HCEC 1CT (cell line): ENCODE measurements around the gene WFIKKN2.
A peak's percentile ranks its signal among the peaks of the same experiment; 100 is the strongest.

ENCODE experiments used
- DNase-seq: peaks from one replicate; pipeline ENCODE4 v3.0.0-alpha.2; 2017

WFIKKN2 gene

GRCh38 chr17:50881182-50881581 lies 45.8 kb downstream of the WFIKKN2 start:
- DNase-seq, result no peak

GRCh38 chr17:50882851-50883250 lies 47.5 kb downstream of the WFIKKN2 start:
- peak; percentile 67 for DNase-seq

GRCh38 chr17:50883850-50884438 lies 48.6 kb downstream of the WFIKKN2 start:
- DNase-seq, result no peak

- DNase-seq, result no peak
Measured at GRCh38 chr17:50884439-50885311, 49.3 kb downstream of the WFIKKN2 start.

GRCh38 chr17:50887705-50888245 lies 52.4 kb downstream of the WFIKKN2 start:
- no peak for DNase-seq

GRCh38 chr17:50889528-50890118 lies 54.2 kb downstream of the WFIKKN2 start:
- no peak for DNase-seq

GRCh38 chr17:50890675-50891516 lies 55.5 kb downstream of the WFIKKN2 start:
- no peak for DNase-seq

- DNase-seq, result no peak
Measured at GRCh38 chr17:50891577-50891989, 56.2 kb downstream of the WFIKKN2 start.
